Left ventricle myocardium inferior (tissue), 1 donor: ENCODE data around the gene DTD1. TPM values are rescaled to one million over a fixed set of nuclear protein-coding genes. Genes with fewer than 3 reads are reported as not detected.
"Not testable (repeated sequence)": the region's sequence is repeated elsewhere in the genome, so short reads cannot be mapped to it uniquely, and the experiment has no call there.

Source experiments
- DNase-seq: peaks from one replicate; pipeline ENCODE4 v3.0.0-alpha.2; 2020
- H3K27ac ChIP-seq: fragments of 200-600 bp; replicated peaks from 2 replicates; pipeline ENCODE4 v1.8.0; 2021
- H3K27me3 ChIP-seq: fragments of 200-600 bp; 2 replicates; pipeline ENCODE4 v1.8.0; 2021; ENCODE audit warnings: low read depth
- H3K36me3 ChIP-seq: fragments of 200-600 bp; 2 replicates; pipeline ENCODE4 v1.8.0; 2021
- H3K4me1 ChIP-seq: fragments of 200-600 bp; 2 replicates; pipeline ENCODE4 v1.8.0; 2021
- H3K4me3 ChIP-seq: fragments of 200-600 bp; 2 replicates; pipeline ENCODE4 v1.8.0; 2021; ENCODE audit warnings: mild to moderate bottlenecking, moderate library complexity
- H3K9me3 ChIP-seq: fragments of 200-600 bp; replicated peaks from 2 replicates; pipeline ENCODE4 v1.8.0; 2021
- CTCF ChIP-seq: fragments of 200-600 bp; IDR thresholded peaks from 2 replicates; pipeline ENCODE4 v1.8.0; 2021; ENCODE audit warnings: antibody characterized with exemption, mild to moderate bottlenecking, borderline replicate concordance
- intact Hi-C: fragments of 100-400 bp; cut with micrococcal nuclease; formaldehyde crosslinking; loops from one replicate; pipeline ENCODE4 v1.11.0; 2022
- total RNA-seq: library from RNA; stranded (reverse); fragmentation: NEBNext Ultra II Directional; extraction: Animal tissue kit (Norgen Biotek cat#: 25700); gene quantifications from one replicate; pipeline ENCODE4 v1.2.1, GENCODE V29; 2021
- donor health status: DM: no; HTN: yes; CAD: no; lungs with severe emphysema.

Gene DTD1
- total RNA-seq, 1 donor from 2014 or later: 12.2 TPM

- H3K4me3 ChIP-seq: no peak overlapping the region
- peaks cover 2% of the 10 kb centered on the region for H3K27me3 ChIP-seq
- no peaks in the 10 kb centered on the region for H3K4me1 ChIP-seq
- H3K36me3 ChIP-seq: no peaks in the 10 kb centered on the region
- intact Hi-C loops: no loop called here
- no peaks in the 10 kb centered on the region for H3K9me3 ChIP-seq
- TF ChIP-seq CTCF: no peak
- DNase-seq: no peak
- H3K27ac ChIP-seq: no peak overlapping the region
Measured at GRCh38 chr20:18780385-18781130, 192.7 kb downstream of the DTD1 start.

- Histone ChIP-seq H3K9me3 (no peaks in the 10 kb centered on the region), H3K27ac (no peak overlapping the region), H3K27me3 (peaks cover 11% of the 10 kb centered on the region), H3K4me3 (no peak overlapping the region), H3K4me1 (no peaks in the 10 kb centered on the region), H3K36me3 (no peaks in the 10 kb centered on the region)
- no peak for TF ChIP-seq CTCF
- intact Hi-C loops: no loop called here
- DNase-seq: no peak
Measured at GRCh38 chr20:18781509-18781908, 193.7 kb downstream of the DTD1 start.

- intact Hi-C loops: no loop called here
- no peak for TF ChIP-seq CTCF
- H3K36me3 ChIP-seq: no peaks in the 10 kb centered on the region
- H3K27ac ChIP-seq: no peak overlapping the region
- no peaks in the 10 kb centered on the region for H3K9me3 ChIP-seq
- no peaks in the 10 kb centered on the region for H3K4me1 ChIP-seq
- H3K27me3 ChIP-seq: peaks cover 15% of the 10 kb centered on the region
- DNase-seq: no peak
- H3K4me3 ChIP-seq: no peak overlapping the region
Measured at GRCh38 chr20:18783385-18783959, 195.6 kb downstream of the DTD1 start.

- DNase-seq, intact Hi-C loops, H3K36me3 ChIP-seq, H3K9me3 ChIP-seq, H3K4me1 ChIP-seq, H3K27ac ChIP-seq, H3K4me3 ChIP-seq: not testable (repeated sequence)
- H3K27me3 ChIP-seq: peaks cover 18% of the 10 kb centered on the region
Measured at GRCh38 chr20:18787046-18787445, 199.2 kb downstream of the DTD1 start.

- Histone ChIP-seq H3K27me3 (peaks cover 18% of the 10 kb centered on the region), H3K4me3 (no peak overlapping the region), H3K36me3 (no peaks in the 10 kb centered on the region), H3K27ac (no peak overlapping the region), H3K4me1 (no peaks in the 10 kb centered on the region), H3K9me3 (no peaks in the 10 kb centered on the region)
- no peak for TF ChIP-seq CTCF
- DNase-seq: no peak
- intact Hi-C loops: no loop called here
Measured at GRCh38 chr20:18788021-18788420, 200.2 kb downstream of the DTD1 start.

GRCh38 chr20:18790787-18791186 is 202.9 kb downstream of the DTD1 start:
- no peak overlapping the region for H3K27ac ChIP-seq
- no peak overlapping the region for H3K4me3 ChIP-seq
- intact Hi-C loops: no loop called here
- DNase-seq: no peak
- no peak for TF ChIP-seq CTCF
- no peaks in the 10 kb centered on the region for H3K36me3 ChIP-seq
- peaks cover 15% of the 10 kb centered on the region for H3K27me3 ChIP-seq
- H3K4me1 ChIP-seq: peaks cover 16% of the 10 kb centered on the region
- H3K9me3 ChIP-seq: no peaks in the 10 kb centered on the region
